ENCODE results near the gene WWOX. TPM values are rescaled to one million over a fixed set of nuclear protein-coding genes. Genes with fewer than 3 reads are reported as not detected.

WWOX gene
- total and polyA plus RNA-seq, 2 of the 8 experiments (the other 6 are each of a cell fraction or from before 2014, with no cell fraction given): 5.4 to 16.7 TPM

GRCh38 chr16:79079656-79080420 is 980.4 kb downstream of the WWOX start:
- Histone ChIP-seq H3K4me3 (ENCODE audit: extremely low read depth in 1 of 4, insufficient read depth in 2 of 4, low read depth in 3 of 4, low read length in 4 of 4) (no peak overlapping the region), H2AK5ac (ENCODE audit: low read depth, low read length) (no peak overlapping the region), H3K79me1 (ENCODE audit: low read depth, low read length) (no peaks in the 10 kb centered on the region), H4K8ac (ENCODE audit: extremely low read depth, insufficient read depth, low read length) (no peak overlapping the region), H3K79me2 (ENCODE audit: control insufficient read depth in 1 of 2, insufficient read depth in 2 of 2, low read length in 2 of 2) (no peaks in the 10 kb centered on the region), H3K4me2 (ENCODE audit: insufficient read depth in 1 of 2, low read depth in 2 of 2, low read length in 2 of 2) (no peak overlapping the region), H3K56ac (replicated peaks; ENCODE audit: insufficient read length, low read depth, low read length) (no peak overlapping the region), H4K91ac (replicated peaks; ENCODE audit: insufficient read length, low read length) (no peak overlapping the region), H2AFZ (ENCODE audit: low read length) (no peak overlapping the region), H4K20me1 (replicated peaks in 1 of 2; ENCODE audit: control insufficient read depth in 1 of 2, insufficient read depth in 2 of 2, low read length in 2 of 2) (no peaks in the 10 kb centered on the region), H3K27ac (ENCODE audit: low read depth, low read length) (no peak overlapping the region), H3K14ac (ENCODE audit: insufficient read length) (no peak overlapping the region), H3K27me3 (replicated peaks in 1 of 4; ENCODE audit: control insufficient read depth in 3 of 4, extremely low read depth in 1 of 4, insufficient read depth in 3 of 4, low read length in 3 of 4) (no peaks in the 10 kb centered on the region), H3K36me3 (ENCODE audit: control insufficient read depth in 2 of 4, insufficient read depth in 4 of 4, low read length in 3 of 4) (no peaks in the 10 kb centered on the region), H3K18ac (ENCODE audit: extremely low read depth, low read length) (no peak overlapping the region), H3K9me3 (ENCODE audit: insufficient read depth in 2 of 2, low read depth in 1 of 2, low read length in 1 of 2) (no peaks in the 10 kb centered on the region), H2BK20ac (ENCODE audit: low read length) (no peak overlapping the region), H3K23ac (ENCODE audit: insufficient read length) (no peak overlapping the region), H2BK15ac (ENCODE audit: low read length) (no peak overlapping the region), H3K9ac (replicated peaks in 1 of 4; ENCODE audit: extremely low read depth in 1 of 4, low read depth in 3 of 4, low read length in 3 of 4) (no peak overlapping the region), H2BK5ac (ENCODE audit: low read depth, low read length) (no peak overlapping the region), H3K23me2 (ENCODE audit: low read depth, low read length) (no peaks in the 10 kb centered on the region), H3K4ac (replicated peaks; ENCODE audit: insufficient read length, low read depth, low read length) (no peak overlapping the region), H2BK120ac (replicated peaks; ENCODE audit: low read depth, low read length) (no peak overlapping the region), H3K4me1 (replicated peaks in 1 of 4; ENCODE audit: control insufficient read depth in 3 of 4, insufficient read depth in 4 of 4, low read length in 3 of 4) (peaks cover 0 to 4% (median 3%) of the 10 kb centered on the region in 4 experiments; a peak in 5 of 7 replicates), H2BK12ac (ENCODE audit: low read depth, low read length) (no peak overlapping the region), H4K5ac (ENCODE audit: insufficient read length, low read depth, low read length) (no peak overlapping the region)
- FAIRE-seq (no peak), DNase-seq (ENCODE audit: low read depth in 1 of 2, low spot score in 2 of 2) (no peak)
- TF ChIP-seq SP1 (IDR thresholded peaks at IDR 0.05; ENCODE audit: low read depth, low read length) (no peak), TCF12 (IDR thresholded peaks at IDR 0.05; ENCODE audit: low read depth, low read length) (no peak), E2F6 (IDR thresholded peaks at IDR 0.05) (no peak), CEBPB (IDR thresholded peaks at IDR 0.05; ENCODE audit: low read depth, low read length) (no peak), SP4 (IDR thresholded peaks at IDR 0.05; ENCODE audit: low read length) (no peak), CBX5 (IDR thresholded peaks at IDR 0.05; ENCODE audit: low read depth, low read length) (no peak), POLR2A (IDR thresholded peaks at IDR 0.05; ENCODE audit: control extremely low read depth in 1 of 2, low read depth in 2 of 2, low read length in 2 of 2) (no peak), HDAC6 (IDR thresholded peaks at IDR 0.05; ENCODE audit: low read depth, low read length) (no peak), CHD2 (IDR thresholded peaks at IDR 0.05; ENCODE audit: low read length) (no peak), YY1 (IDR thresholded peaks at IDR 0.05; ENCODE audit: low read depth, low read length) (no peak), EP300 (IDR thresholded peaks at IDR 0.05; ENCODE audit: borderline replicate concordance in 1 of 2, low read depth in 2 of 2, low read length in 2 of 2) (no peak)
- CTCF ChIA-PET (ENCODE audit: partially characterized antibody): no interaction called here
- 90% methylated on average over 10 of the region's 10 CpGs; no CpG with 5 or more reads in 1 of the 2 experiments for WGBS, 2 experiments (ENCODE audit: extremely low coverage in 1 of 2, insufficient coverage in 1 of 2, insufficient read length in 1 of 2, insufficient replicate concordance in 2 of 2, low coverage in 1 of 2, low lambda C conversion rate in 2 of 2, missing lambda C conversion rate in 1 of 2)
- POLR2A ChIA-PET (ENCODE audit: partially characterized antibody): no interaction called here

All from H1 (cell line).